Right lobe of liver (tissue), 6 donors: ENCODE measurements around the gene P3R3URF. TPM values are rescaled to one million over a fixed set of nuclear protein-coding genes. Genes with fewer than 3 reads are reported as not detected.

Experiments used
- ATAC-seq, 4 donors: fragments of 200-7000 bp; cut with Tn5 transposase; one replicate each; pipeline ENCODE4 v1.9.1; 2020; ENCODE audit warnings: mild to moderate bottlenecking in 4 of 4, moderate library complexity in 4 of 4
- DNase-seq, 3 donors: peaks; one replicate each; pipeline ENCODE4 v3.0.0-alpha.2; 2020
- H3K27ac ChIP-seq, 3 donors: fragments of 200-600 bp; one replicate each; pipeline ENCODE4 v1.8.0; 2022
- H3K27me3 ChIP-seq, 2 donors: fragments of 200-600 bp; one replicate each; pipeline ENCODE4 v1.8.0; 2022
- H3K36me3 ChIP-seq, 4 donors: fragments of 200-600 bp; sonication (generic) in 1 of 4; one replicate each; pipeline versions ENCODE4 v1.5.1 to v1.8.0; 2017 to 2022; ENCODE audit warnings: control low read depth in 1 of 4
- H3K4me1 ChIP-seq, 4 donors: fragments of 200-600 bp; sonication (generic) in 1 of 4; one replicate each; pipeline versions ENCODE4 v1.5.1 to v1.8.0; 2017 to 2022; ENCODE audit warnings: control low read depth in 1 of 4
- H3K4me3 ChIP-seq, 3 donors: fragments of 200-600 bp; one replicate each; pipeline ENCODE4 v1.8.0; 2022
- H3K9me3 ChIP-seq, 4 donors: fragments of 200-600 bp; sonication (generic) in 1 of 4; one replicate each; pipeline versions ENCODE4 v1.5.1 to v1.8.0; 2017 to 2022; ENCODE audit warnings: control low read depth in 1 of 4
- CTCF ChIP-seq, 4 donors: fragments of 200-600 bp in 3 of 4; fragments of 450-650 bp in 1 of 4; IDR thresholded peaks; one replicate each; pipeline versions ENCODE4 v1.5.1 to v1.8.0; 2016 to 2022; ENCODE audit warnings: antibody characterized with exemption in 4 of 4, mild to moderate bottlenecking in 2 of 4
- POLR2A ChIP-seq: fragments of 450-650 bp; IDR thresholded peaks from one replicate; pipeline ENCODE4 v1.6.1; 2017; ENCODE audit warnings: antibody characterized with exemption, mild to moderate bottlenecking
- WGBS: methylation state at CpG from one replicate; pipeline ENCODE4 v1.1.6; 2018; ENCODE audit warnings: low coverage, low lambda C conversion rate; ENCODE audit not compliant: insufficient coverage; ENCODE audit errors: missing lambda C conversion rate; 5-methylcytosine and 5-hydroxymethylcytosine counted together
- intact Hi-C, 2 donors: fragments of 100-400 bp; cut with DNase I; formaldehyde crosslinking; loops; one replicate each; pipeline versions ENCODE4 v1.11.2 to v1.14.1; 2022
- total RNA-seq, 6 experiments: library from RNA; depleted of rRNA in 2 of 6; stranded (reverse); fragments of >200 nt in 2 of 6; fragmentation: NEBNext Ultra II Directional in 3 of 6; extraction: Animal tissue kit (Norgen Biotek cat#: 25700) in 3 of 6; gene quantifications; one replicate each; pipeline versions ENCODE4 v1.1.0 to v1.2.4, GENCODE V29; 2016 to 2023
- donor health status: DM: no; HTN: yes; CAD: no.
- donor health status: DM: no; HTN: no; CAD: no.
- donor health status: DM: no; HTN: no; CAD: no.
- donor health status: DM: no; HTN: yes; CAD: no.
- donor health status: DM: no; HTN: yes; CAD: no.

The P3R3URF gene
- total RNA-seq, 6 experiments from 2014 or later, result not detected

- H3K36me3 ChIP-seq, result no peaks in the 10 kb centered on the region
- intact Hi-C loops, result loop anchor here in 1 of 2 donors (5.0 kb wide), 1 partner anchor 189 kb away; no protein-coding TSS in a partner anchor
- no peak for TF ChIP-seq CTCF (IDR thresholded peaks at IDR 0.05)
- TF ChIP-seq POLR2A, result no peak
- H3K27me3 ChIP-seq, result no peaks in the 10 kb centered on the region
- no peak for ATAC-seq
- DNase-seq, result no peak
- H3K27ac ChIP-seq, result no peak overlapping the region
- H3K4me3 ChIP-seq, result no peak overlapping the region
- WGBS, result 75% methylated on average over 2 of the region's 3 CpGs
- H3K9me3 ChIP-seq, result no peaks in the 10 kb centered on the region
- no peaks in the 10 kb centered on the region for H3K4me1 ChIP-seq
Measured at GRCh38 chr1:46220808-46221207, 44.5 kb upstream of the P3R3URF start.

GRCh38 chr1:46219551-46220520, 43.5 kb upstream of the P3R3URF start:
- ATAC-seq (no peak), DNase-seq (no peak)
- intact Hi-C loops, result loop anchor here in 1 of 2 donors (5.0 kb wide), 1 partner anchor 188 kb away; no protein-coding TSS in a partner anchor
- no peak for TF ChIP-seq CTCF (IDR thresholded peaks at IDR 0.05)
- TF ChIP-seq POLR2A, result no peak
- Histone ChIP-seq H3K9me3 (no peaks in the 10 kb centered on the region), H3K27ac (no peak overlapping the region), H3K27me3 (no peaks in the 10 kb centered on the region), H3K36me3 (no peaks in the 10 kb centered on the region), H3K4me3 (no peak overlapping the region), H3K4me1 (no peaks in the 10 kb centered on the region)
- WGBS, result 71% methylated on average over 4 of the region's 18 CpGs

- TF ChIP-seq POLR2A (no peak), CTCF (IDR thresholded peaks at IDR 0.05) (no peak)
- 88% methylated on average over 8 of the region's 8 CpGs for WGBS
- Histone ChIP-seq H3K4me1 (no peaks in the 10 kb centered on the region), H3K4me3 (no peak overlapping the region), H3K36me3 (no peaks in the 10 kb centered on the region), H3K27me3 (no peaks in the 10 kb centered on the region), H3K27ac (no peak overlapping the region), H3K9me3 (no peaks in the 10 kb centered on the region)
- DNase-seq, result no peak
- no peak for ATAC-seq
- intact Hi-C loops, result no loop called here
Measured at GRCh38 chr1:46218443-46218842, 42.2 kb upstream of the P3R3URF start.

- Histone ChIP-seq H3K36me3 (no peaks in the 10 kb centered on the region), H3K27ac (no peak overlapping the region), H3K4me3 (no peak overlapping the region), H3K4me1 (no peaks in the 10 kb centered on the region), H3K27me3 (no peaks in the 10 kb centered on the region), H3K9me3 (no peaks in the 10 kb centered on the region)
- intact Hi-C loops, result no loop called here
- no peak for TF ChIP-seq CTCF (IDR thresholded peaks at IDR 0.05)
- no peak for TF ChIP-seq POLR2A
- ATAC-seq, result no peak
- no peak for DNase-seq
Measured at GRCh38 chr1:46215504-46215903, 39.2 kb upstream of the P3R3URF start.
